GM21367 (cell line): ENCODE measurements around the gene VSX1.

Experiments
- ATAC-seq: cut with Tn5 transposase; IDR thresholded peaks from one replicate; pipeline ENCODE4 v1.9.1; 2021; ENCODE audit not compliant: unreplicated experiment

The VSX1 gene

DNA sequence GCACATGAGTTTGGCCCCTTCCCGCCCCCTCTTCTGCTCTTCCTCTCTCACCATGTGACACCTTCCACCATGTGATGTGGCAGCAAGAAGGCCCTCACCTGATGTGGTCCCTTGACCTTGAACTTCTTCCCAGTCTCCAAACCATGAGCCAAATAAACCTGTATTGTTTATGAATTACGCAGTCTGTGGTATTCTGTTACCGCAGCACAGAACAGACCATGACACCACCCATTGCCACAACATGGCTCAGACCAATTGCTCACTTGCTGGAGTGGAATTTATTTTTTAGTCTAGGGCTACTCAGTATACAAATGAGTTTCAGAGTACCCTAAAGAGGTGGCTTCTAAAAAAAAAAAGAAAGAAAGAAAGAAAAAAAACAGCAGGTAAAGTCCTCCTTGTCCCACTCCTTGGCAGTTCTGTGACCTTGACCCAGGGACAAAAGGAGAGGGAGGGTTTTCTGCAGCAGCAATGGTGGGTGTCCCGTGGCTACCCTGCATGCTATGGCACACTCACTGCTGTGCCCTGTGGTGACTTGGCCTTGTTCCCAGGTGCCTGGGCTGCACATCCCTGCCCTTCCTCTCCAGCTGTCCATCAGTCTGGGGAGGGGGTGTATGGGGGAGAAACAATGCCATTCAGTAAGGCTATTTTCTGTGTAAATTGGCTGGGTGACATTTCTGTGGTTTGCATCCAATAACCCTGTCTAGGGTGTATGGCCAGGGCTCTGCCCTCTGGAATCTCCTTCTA lies 5.4 kb upstream of the VSX1 start:
- ATAC-seq, result no peak

DNA sequence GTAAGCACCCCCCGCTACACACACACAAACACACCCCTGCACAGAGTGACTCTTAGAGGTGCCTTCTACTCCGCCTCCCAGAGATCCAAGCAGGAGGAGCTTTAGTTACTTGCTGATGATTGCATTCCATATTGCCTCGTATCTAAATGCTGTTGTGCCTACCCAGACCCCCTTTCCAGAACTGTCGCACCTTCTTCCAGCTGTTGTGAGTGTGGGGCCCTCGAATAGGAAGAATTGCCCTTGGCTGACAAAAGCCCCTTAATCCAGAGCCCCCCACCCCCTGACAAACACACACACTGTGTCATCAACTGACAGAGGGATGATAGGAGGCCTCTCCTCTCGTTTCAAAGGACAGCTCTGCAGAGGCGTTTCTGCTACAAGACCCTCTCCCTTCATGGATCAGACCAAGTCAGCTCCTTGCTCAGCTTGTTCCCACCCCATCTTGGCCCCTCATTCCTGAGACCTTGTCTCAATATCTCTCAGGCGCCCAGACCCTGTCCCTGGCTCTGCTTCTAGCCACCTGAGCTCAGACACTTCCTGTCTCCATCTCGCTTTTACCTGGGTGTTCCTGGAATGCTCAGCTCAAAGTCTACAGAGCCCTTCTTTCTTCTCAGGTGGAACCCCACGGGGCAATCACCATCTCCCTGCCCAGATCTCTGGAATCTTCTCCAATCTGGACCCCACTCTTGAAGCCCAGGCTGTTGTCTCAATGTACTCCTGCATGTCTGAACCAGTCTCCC lies 4.0 kb upstream of the VSX1 start:
- ATAC-seq, result no peak

GRCh38 chr20:25084626-25085187 lies 2.8 kb upstream of the VSX1 start:
- no peak for ATAC-seq

DNA sequence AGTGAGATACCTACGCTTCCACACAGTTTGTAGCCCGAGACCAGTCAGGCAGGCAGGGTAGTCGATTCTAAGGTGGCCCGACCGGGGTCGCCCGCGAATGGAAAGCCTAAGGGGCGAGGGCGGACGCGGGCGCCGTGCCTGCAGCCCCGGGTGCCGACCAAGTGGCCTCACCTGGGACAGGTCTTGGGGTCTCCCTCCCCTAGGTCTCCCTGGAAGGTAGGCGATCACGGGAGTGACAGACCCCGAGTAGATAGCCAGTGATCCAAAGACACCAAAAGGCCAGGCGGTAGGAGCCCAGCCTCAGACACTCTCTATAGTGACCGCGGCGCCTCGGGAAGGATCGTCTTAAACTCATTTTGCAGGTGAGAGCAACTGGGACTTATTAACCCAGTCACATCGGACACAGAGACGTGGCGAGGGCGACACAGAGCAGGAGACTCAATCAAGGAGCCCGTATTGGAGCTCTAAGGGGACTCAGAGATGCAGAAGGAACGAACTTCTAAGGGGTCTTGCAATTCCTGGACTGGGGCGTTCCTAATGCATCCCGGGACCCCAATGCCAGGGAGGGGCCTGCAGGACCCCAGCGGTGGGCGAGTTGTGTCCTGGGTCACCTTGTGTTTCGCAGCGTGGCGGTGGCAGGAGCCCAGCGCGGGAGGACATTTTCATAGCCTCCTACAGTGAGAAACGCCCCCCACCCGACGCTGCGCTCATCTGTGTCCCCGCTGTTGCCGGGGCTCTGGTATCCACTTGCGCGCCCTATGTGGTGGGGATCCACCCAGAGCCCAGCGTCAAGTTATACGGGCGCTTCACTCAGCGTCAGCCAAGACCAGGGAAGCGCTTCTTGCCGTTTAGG lies 2.1 kb upstream of the VSX1 start:
- no peak for ATAC-seq

GRCh38 chr20:25083141-25083772 lies 1.3 kb upstream of the VSX1 start:
- no peak for ATAC-seq

- ATAC-seq, result no peak
Measured at GRCh38 chr20:25082498-25082873, 545 bp upstream of the VSX1 start.

GRCh38 chr20:25081065-25081729 lies 744 bp downstream of the VSX1 start:
- no peak for ATAC-seq

GRCh38 chr20:25079171-25079570 lies 2.8 kb downstream of the VSX1 start:
- no peak for ATAC-seq

DNA sequence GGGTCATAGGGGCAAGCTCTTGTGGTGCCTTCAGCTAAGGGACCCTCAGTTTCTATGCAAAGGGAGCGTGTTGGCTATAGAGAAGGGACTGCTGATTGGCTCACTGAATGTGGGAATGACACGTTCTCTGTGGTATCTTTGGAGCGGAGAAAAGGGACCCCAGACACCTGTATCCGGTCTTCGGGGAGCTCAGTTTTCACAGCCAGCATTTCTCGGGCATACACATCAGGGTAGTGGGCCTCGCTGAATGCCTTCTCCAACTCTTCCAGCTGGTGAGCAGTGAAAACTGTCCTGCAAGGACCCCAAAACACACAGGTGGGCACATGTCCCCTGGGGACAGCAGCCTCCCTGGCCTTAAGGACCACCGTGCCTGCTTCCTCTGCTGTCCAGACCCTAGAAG lies 3.3 kb downstream of the VSX1 start:
- no peak for ATAC-seq

DNA sequence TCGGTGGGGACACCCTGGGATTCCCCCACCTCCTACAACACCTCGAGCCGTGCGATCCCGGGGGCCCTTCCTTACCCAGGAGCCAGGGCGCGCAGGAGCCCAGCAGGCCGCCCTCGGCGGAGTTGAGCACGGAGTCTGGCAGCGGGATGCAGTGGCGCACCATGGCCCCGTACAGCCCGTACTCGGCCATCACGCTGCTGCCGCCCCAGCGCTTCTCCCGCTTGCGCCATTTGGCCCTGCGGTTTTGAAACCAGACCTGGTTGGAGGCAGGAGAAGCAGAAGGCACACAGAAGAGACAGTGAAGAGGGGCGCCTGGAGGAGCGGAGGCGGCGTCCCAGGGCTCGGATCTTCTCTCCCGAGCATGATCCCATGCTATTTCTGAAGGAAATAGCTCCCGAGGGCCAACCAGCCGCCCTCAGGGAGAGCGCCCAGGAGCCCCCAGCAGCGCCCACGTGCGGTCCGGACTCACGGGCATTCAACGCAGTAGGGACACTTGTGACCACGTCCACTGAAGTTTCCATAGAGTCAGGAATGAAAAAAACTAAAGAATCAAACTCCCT lies 4.3 kb downstream of the VSX1 start:
- ATAC-seq, result no peak

GRCh38 chr20:25076731-25077609 lies 5.0 kb downstream of the VSX1 start:
- no peak for ATAC-seq

DNA sequence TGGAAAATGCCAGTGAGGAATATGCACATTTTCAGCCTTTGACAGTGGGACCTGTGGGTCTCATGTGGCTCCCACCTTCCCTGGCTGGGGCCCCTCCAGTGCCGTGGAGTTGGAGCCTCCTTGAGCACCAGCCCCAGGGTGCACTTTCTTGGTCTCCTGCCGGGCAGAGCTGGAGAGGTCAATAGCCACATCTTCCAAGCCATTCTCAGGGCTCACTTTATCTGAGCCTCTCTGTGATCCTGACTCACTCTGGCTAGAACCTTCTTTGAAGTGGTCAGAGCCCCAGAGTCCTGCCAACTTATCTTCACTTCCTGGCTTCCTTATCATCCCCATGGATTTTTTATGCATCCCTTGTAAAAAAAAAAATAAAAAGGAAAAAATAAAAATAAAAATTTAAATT lies 5.7 kb downstream of the VSX1 start:
- ATAC-seq, result no peak

- ATAC-seq, result no peak
Measured at GRCh38 chr20:25073544-25073943, 8.4 kb downstream of the VSX1 start.

DNA sequence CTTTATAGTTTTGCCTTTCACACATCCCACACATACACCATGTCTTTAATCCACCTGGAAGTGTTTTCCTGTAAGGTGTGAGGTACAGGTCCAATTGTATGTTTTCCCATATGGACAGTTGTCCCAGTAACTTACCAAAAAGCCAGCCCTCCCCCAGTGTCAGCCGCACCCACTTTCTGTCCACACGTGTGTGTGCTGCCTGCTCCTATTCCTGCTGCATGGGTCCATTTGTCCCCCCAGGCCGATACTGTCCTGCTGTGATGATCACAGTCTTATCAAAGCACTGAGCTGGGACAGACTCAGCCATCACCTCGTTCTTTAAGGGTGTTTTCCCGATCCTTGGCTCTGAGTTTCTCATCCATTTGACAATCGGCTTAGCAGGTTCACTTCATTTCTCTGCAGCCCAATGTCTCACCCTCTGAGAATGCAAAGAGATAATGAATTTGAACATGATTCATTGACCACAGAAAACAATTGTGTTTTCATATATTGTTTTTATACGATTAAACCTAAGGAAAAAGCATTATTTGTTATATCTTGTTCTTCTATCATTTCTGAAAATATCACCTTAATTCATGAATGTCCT lies 9.6 kb downstream of the VSX1 start:
- no peak for ATAC-seq

DNA sequence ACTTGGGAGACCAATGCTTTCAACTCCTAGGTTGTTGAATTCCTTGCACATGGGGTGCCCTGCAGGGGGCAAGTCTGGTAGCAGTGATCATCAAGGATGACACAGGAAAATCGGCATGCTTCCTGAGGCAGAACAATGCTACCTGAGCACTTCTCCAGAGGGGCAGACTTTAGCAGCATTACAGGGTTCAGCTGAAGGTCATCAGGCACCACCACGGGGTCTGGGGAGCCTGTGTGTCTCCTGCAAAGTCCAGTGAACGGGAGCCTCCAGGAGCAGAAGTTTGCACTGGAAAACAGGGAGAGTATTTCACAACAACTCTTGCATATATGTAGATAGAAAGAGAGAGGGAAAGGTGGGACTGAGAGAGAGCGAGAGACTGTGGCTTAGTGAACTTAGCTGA lies 10.2 kb downstream of the VSX1 start:
- ATAC-seq, result no peak

GRCh38 chr20:25070821-25071473 lies 11.0 kb downstream of the VSX1 start:
- no peak for ATAC-seq

GRCh38 chr20:25067102-25067987 lies 14.6 kb downstream of the VSX1 start:
- ATAC-seq, result no peak
